GM03348 (cell line): ENCODE measurements around the gene RPIA.
"Not testable (repeated sequence)": the region's sequence is repeated elsewhere in the genome, so short reads cannot be mapped to it uniquely, and the experiment has no call there.

ENCODE experiments used
- DNase-seq: peaks from one replicate; pipeline ENCODE4 v3.0.0; 2012; ENCODE audit warnings: low spot score

Gene RPIA

DNA sequence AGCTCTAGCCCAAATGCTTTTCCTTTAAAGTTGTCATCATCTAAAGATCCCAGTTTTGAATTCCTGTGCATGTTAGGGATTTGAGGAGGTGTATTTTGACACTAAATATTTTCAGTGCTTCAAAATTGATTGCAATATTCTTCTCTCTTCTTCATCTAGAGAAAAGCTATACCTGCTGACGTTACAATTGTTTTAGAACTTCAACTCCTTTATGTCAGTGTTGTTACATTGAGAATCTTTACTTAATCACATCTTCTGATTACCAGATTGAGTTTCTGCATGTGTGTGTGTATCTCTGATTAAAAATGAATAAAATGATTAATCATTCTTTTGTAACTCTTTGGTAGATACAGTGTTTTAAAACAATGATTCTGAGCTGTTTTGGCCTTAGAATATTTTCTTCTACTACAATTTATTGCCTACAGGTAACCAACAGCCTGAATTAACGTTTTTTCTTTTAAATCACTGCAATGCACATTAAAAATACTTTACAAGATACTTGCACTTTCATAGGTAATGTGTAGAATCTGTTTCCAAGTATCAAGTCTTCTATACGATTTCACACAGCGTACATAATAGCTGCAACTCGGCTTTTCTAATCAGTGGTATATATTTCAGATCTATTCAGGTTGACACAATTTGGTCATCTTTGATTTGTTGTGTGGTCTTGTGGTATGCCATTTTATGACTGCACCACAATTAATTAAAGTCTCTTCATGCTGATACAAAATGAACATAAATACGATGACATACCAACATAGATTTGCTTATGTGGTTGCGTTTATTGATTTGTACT is 82.0 kb downstream of the RPIA start:
- DNase-seq: not testable (repeated sequence)

DNA sequence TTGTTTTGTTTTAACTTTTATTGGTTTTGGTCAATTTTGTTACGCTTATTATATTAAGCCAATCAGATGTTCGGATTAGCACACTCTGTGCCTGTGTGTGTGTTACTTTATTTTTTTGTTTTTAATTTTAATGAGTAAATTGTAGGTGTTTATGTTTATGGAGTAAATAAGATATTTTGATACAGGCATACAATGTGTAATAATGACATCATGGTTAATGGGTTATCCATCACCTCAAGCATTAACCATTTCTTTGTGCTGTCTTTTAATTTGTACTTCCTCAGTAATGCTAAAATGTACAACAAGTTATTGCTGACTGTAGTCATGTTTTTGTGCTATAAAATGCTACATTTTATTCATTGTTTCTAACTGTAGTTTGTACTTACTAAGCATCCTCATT is 97.7 kb downstream of the RPIA start:
- not testable (repeated sequence) for DNase-seq

DNA sequence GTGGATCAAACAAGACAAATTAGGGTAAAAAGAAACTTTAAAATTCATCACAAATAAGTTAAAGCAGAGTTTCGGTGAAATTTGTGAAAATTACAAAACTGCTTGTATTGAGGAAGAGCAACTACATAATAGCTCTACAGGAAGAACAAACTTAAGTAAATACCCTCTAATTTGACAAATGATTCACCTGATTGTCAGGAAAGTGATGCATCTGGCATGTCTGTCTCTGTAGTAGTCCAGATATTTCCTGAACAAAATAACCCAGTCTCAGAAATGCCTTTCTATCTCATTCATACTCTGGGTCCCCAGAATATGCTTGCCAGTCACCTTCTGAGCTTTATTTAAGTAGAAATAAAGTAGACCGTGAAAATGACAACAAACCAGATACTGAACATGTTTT is 104.5 kb downstream of the RPIA start:
- DNase-seq: not testable (repeated sequence)

DNA sequence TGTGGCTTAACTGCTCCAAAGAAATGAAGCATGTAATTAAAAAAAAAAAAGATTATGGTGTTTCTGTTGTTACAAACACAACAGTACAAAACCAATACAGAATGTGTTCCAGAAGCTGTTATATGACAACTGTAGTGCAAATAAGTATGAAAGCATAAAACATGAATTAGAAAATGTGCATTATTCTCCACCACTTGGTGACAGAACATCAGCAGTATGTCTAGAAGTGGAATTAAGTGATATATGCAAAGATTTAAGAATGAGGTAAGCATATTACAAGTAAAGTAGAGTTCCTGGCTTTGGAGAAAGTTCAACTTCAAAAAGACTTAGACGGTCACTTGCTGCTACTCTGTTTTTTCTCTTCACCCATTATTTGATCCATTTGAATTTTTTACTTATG is 105.0 kb downstream of the RPIA start:
- not testable (repeated sequence) for DNase-seq

DNA sequence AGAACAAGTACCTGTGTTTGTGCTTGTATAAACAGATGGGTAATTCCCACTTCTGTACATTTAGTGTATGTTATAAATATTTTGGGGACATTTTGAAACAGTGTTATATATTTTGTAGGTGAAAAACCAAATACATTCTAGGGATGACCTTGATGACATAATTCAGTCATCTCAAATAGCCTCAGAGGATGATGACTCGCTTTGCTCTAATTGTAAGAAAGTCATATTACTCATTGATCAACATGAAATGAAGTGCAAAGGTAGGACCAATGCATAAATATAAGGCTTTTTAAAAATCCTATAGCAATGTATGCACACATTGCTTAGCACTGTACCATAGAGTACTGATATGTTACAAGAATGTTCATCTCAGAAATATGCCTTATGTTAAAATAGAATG is 105.7 kb downstream of the RPIA start:
- not testable (repeated sequence) for DNase-seq
